Hematopoietic multipotent progenitor cell treated with erythropoietin and hydrocortisone succinate and interleukin-3 and kit ligand, for 17 days (in vitro differentiated cells): ENCODE results near the gene FNDC8.
"Not testable (repeated sequence)": the region's sequence is repeated elsewhere in the genome, so short reads cannot be mapped to it uniquely, and the experiment has no call there.

ENCODE experiments used
- DNase-seq: peaks from one replicate; pipeline ENCODE4 v3.0.0-alpha.2; 2015; ENCODE audit warnings: low spot score

Gene FNDC8

GRCh38 chr17:35095741-35096140, 25.7 kb upstream of the FNDC8 start:
- no peak for DNase-seq

- DNase-seq, result no peak
These were observed 23.6 kb upstream of the FNDC8 start for GRCh38 chr17:35097776-35098175.

- no peak for DNase-seq
These were observed 21.5 kb upstream of the FNDC8 start for GRCh38 chr17:35099908-35100307.

- DNase-seq, result no peak
These were observed 20.4 kb upstream of the FNDC8 start for GRCh38 chr17:35101036-35101435.

GRCh38 chr17:35101725-35102124, 19.7 kb upstream of the FNDC8 start:
- DNase-seq, result no peak

- DNase-seq, result no peak
These were observed 18.1 kb upstream of the FNDC8 start for GRCh38 chr17:35103271-35103670.

GRCh38 chr17:35104844-35105450, 16.5 kb upstream of the FNDC8 start:
- no peak for DNase-seq

- DNase-seq, result not testable (repeated sequence)
These were observed 10.6 kb upstream of the FNDC8 start for GRCh38 chr17:35110791-35111190.

- DNase-seq, result no peak
These were observed 4.6 kb upstream of the FNDC8 start for GRCh38 chr17:35116845-35117244.

GRCh38 chr17:35117984-35118383, 3.4 kb upstream of the FNDC8 start:
- peak; percentile 22 for DNase-seq

GRCh38 chr17:35119370-35120165, 1.8 kb upstream of the FNDC8 start, which contains the start of gene RAD51D:
Gene RAD51D, minus strand, starts transcription at chr17:35119860. Its CDS starts 247 bp downstream, at chr17:35119613.
- DNase-seq, result peak; percentile 75

- DNase-seq, result no peak
These were observed 6.5 kb downstream of the FNDC8 start for GRCh38 chr17:35127751-35128514.

GRCh38 chr17:35129154-35129972, 7.9 kb downstream of the FNDC8 start:
- no peak for DNase-seq

GRCh38 chr17:35129973-35130351, 8.5 kb downstream of the FNDC8 start:
- DNase-seq, result no peak

- DNase-seq, result no peak
These were observed 9.0 kb downstream of the FNDC8 start for GRCh38 chr17:35130392-35130791.

GRCh38 chr17:35132099-35132498, 10.7 kb downstream of the FNDC8 start:
- DNase-seq, result no peak

GRCh38 chr17:35132816-35133550, 11.6 kb downstream of the FNDC8 start:
- DNase-seq, result no peak

- DNase-seq, result no peak
These were observed 13.9 kb downstream of the FNDC8 start for GRCh38 chr17:35135322-35135721.

GRCh38 chr17:35138218-35138617, 16.8 kb downstream of the FNDC8 start:
- no peak for DNase-seq

- peak; percentile 72 for DNase-seq
These were observed 20.5 kb downstream of the FNDC8 start, which contains the start of gene NLE1 for GRCh38 chr17:35141681-35142466. Gene NLE1, minus strand, starts transcription at chr17:35142303. Its CDS starts 28 bp downstream, at chr17:35142275.
